ENCODE data around the gene PHKG1. TPM values are rescaled to one million over a fixed set of nuclear protein-coding genes. Genes with fewer than 3 reads are reported as not detected.
"Not testable (repeated sequence)": the region's sequence is repeated elsewhere in the genome, so short reads cannot be mapped to it uniquely, and the experiment has no call there.

The PHKG1 gene
- total RNA-seq, 1 experiment from 2014 or later: not detected

- no peak for TF ChIP-seq ZNF263 (CRISPR knock-in tag; IDR thresholded peaks at IDR 0.05; ENCODE audit: low read depth)
- no peak for TF ChIP-seq ZNF671 (CRISPR knock-in tag; IDR thresholded peaks at IDR 0.05)
Observed at GRCh38 chr7:56077681-56078080, 15.1 kb downstream of the PHKG1 start (continued).

GRCh38 chr7:56074371-56074791 lies 18.4 kb downstream of the PHKG1 start:
- H3K4me1 Mint-ChIP-seq: peaks cover 3% of the 10 kb centered on the region
- H3K27me3 Mint-ChIP-seq (ENCODE audit: low read depth): no peaks in the 10 kb centered on the region
- peak; percentile 94 for ATAC-seq
- peak; percentile 85 for TF ChIP-seq CTCF (IDR thresholded peaks at IDR 0.05)
- TF ChIP-seq EMX1 (CRISPR knock-in tag; IDR thresholded peaks at IDR 0.05): no peak
- H3K27ac Mint-ChIP-seq: peak overlapping the region; percentile 98
- DNase-seq (ENCODE audit: low spot score): peak; percentile 86
- H3K4me3 Mint-ChIP-seq: no peak overlapping the region
- ChIA-PET CTCF (interaction anchor here (0.5 to 2.4 kb wide), 18 partner anchors 9 to 433 kb away, joined by 3 to 18 read pairs (median 5); partner anchors contain the start of genes CCT6A, NIPSNAP2, PHKG1 and PSPH), POLR2A (interaction anchor here (0.6 to 2.6 kb wide), 3 partner anchors 9 to 42 kb away, joined by 4 to 16 read pairs (median 13); partner anchors contain the start of genes CCT6A and PSPH)
- H3K9me3 Mint-ChIP-seq: no peaks in the 10 kb centered on the region
- H3K36me3 Mint-ChIP-seq: peaks cover 41% of the 10 kb centered on the region

GRCh38 chr7:56066376-56066775 lies 26.4 kb downstream of the PHKG1 start:
- H3K9me3 Mint-ChIP-seq; H3K27me3 Mint-ChIP-seq (ENCODE audit: low read depth); H3K4me3 Mint-ChIP-seq; H3K27ac Mint-ChIP-seq; ATAC-seq; DNase-seq (ENCODE audit: low spot score); POLR2A ChIA-PET; CTCF ChIA-PET: not testable (repeated sequence)
- Mint-ChIP-seq H3K4me1 (peaks cover 16% of the 10 kb centered on the region), H3K36me3 (peaks cover 48% of the 10 kb centered on the region)

- ATAC-seq: peak; percentile 90
- TF ChIP-seq ETV6 (CRISPR knock-in tag; IDR thresholded peaks at IDR 0.05) (peak; percentile 85; the same call in 1 of the 2 replicates), ZNF396 (CRISPR knock-in tag; IDR thresholded peaks at IDR 0.05; ENCODE audit: borderline replicate concordance) (no peak), ZSCAN18 (CRISPR knock-in tag; IDR thresholded peaks at IDR 0.05) (no peak), E2F5 (CRISPR knock-in tag; IDR thresholded peaks at IDR 0.05) (0 out of 2 replicates have a peak, but pooled peaks have one; percentile 51), SOX15 (CRISPR knock-in tag; IDR thresholded peaks at IDR 0.05) (no peak), PREB (CRISPR knock-in tag; IDR thresholded peaks at IDR 0.05; ENCODE audit: borderline replicate concordance) (no peak), MYBL2 (CRISPR knock-in tag; IDR thresholded peaks at IDR 0.05) (peak; percentile 80), ATF1 (CRISPR knock-in tag; IDR thresholded peaks at IDR 0.05) (peak; percentile 90), E2F4 (CRISPR knock-in tag; IDR thresholded peaks at IDR 0.05; ENCODE audit: borderline replicate concordance, low read depth) (peak; percentile 81; the same call in 1 of the 2 replicates), AR (CRISPR knock-in tag; IDR thresholded peaks at IDR 0.05) (no peak; the same call in none of the 2 replicates), SMAD3 (CRISPR knock-in tag; IDR thresholded peaks at IDR 0.05; ENCODE audit: borderline replicate concordance) (peak; percentile 87; the same call in 1 of the 2 replicates), ZNF232 (CRISPR knock-in tag; IDR thresholded peaks at IDR 0.05) (peak; percentile 90), JAZF1 (CRISPR knock-in tag; IDR thresholded peaks at IDR 0.05) (no peak), NR3C1 (CRISPR knock-in tag; conservative IDR thresholded peaks at IDR 0.05; ENCODE audit: low read depth) (no peak), KAT7 (CRISPR knock-in tag; IDR thresholded peaks at IDR 0.05; ENCODE audit: borderline replicate concordance) (no peak)
Observed at GRCh38 chr7:56063882-56064625, 28.7 kb downstream of the PHKG1 start, which contains the start of gene SUMF2. SUMF2 (plus strand) TSS chr7:56064286; CDS start chr7:56064312, 26 bp downstream.

More at GRCh38 chr7:56063882-56064625, 28.7 kb downstream of the PHKG1 start, which contains the start of gene SUMF2:
- CTCF ChIA-PET: interaction anchor here (0.7 to 2.3 kb wide), 6 partner anchors 10 to 100 kb away, joined by 3 to 13 read pairs (median 6); partner anchors contain the start of genes CCT6A, NIPSNAP2 and PSPH
- peak; percentile 88 for DNase-seq (ENCODE audit: low spot score)
- Mint-ChIP-seq H3K4me1 (peaks cover 16% of the 10 kb centered on the region), H3K36me3 (peaks cover 56% of the 10 kb centered on the region), H3K4me3 (peak within 1 kb of the TSS; percentile 90), H3K9me3 (no peaks in the 10 kb centered on the region), H3K27me3 (ENCODE audit: low read depth) (no peaks in the 10 kb centered on the region), H3K27ac (peak within 1 kb of the TSS; percentile 83)
- POLR2A ChIA-PET: interaction anchor here (0.6 to 2.9 kb wide), 4 partner anchors 13 to 432 kb away, joined by 3 to 41 read pairs (median 10); partner anchors contain the start of genes CCT6A and PSPH

Data from WTC11 (cell line).